Activated B cell treated with CpG ODN at 0.5 μM for 24 hours (primary cell): ENCODE measurements around the gene AKAP8L. TPM values are rescaled to one million over a fixed set of nuclear protein-coding genes. Genes with fewer than 3 reads are reported as not detected.

Experiments
- ATAC-seq: fragments of 200-7000 bp; cut with Tn5 transposase; one replicate; pipeline ENCODE4 v1.10.0; 2021; ENCODE audit warnings: low read depth, mild to moderate bottlenecking, moderate library complexity
- CTCF ChIA-PET: fragments of 350-600 bp; sonication (Branson Sonifier 250); formaldehyde crosslinking; loops from one replicate; lab custom pipeline; 2021; ENCODE audit warnings: antibody characterized with exemption; lab: Charles Lee
- POLR2A ChIA-PET: fragments of 350-600 bp; sonication (Branson Sonifier 250); formaldehyde crosslinking; loops from one replicate; lab custom pipeline; 2021; ENCODE audit warnings: antibody characterized with exemption; lab: Charles Lee
- DNase-seq: peaks from one replicate; pipeline ENCODE4 v3.0.0; 2022
- H3K27ac Mint-ChIP-seq: one replicate; pipeline ENCODE4 v1.8.0; 2020; ENCODE audit warnings: mixed read lengths
- H3K27me3 Mint-ChIP-seq: one replicate; pipeline ENCODE4 v1.8.0; 2021; ENCODE audit warnings: mixed read lengths
- H3K36me3 Mint-ChIP-seq: one replicate; pipeline ENCODE4 v1.8.0; 2021; ENCODE audit warnings: low read depth, mixed read lengths
- H3K4me1 Mint-ChIP-seq: one replicate; pipeline ENCODE4 v1.8.0; 2021; ENCODE audit warnings: mixed read lengths
- H3K4me3 Mint-ChIP-seq: one replicate; pipeline ENCODE4 v1.8.0; 2020; ENCODE audit warnings: mild to moderate bottlenecking, mixed read lengths
- H3K9me3 Mint-ChIP-seq: one replicate; pipeline ENCODE4 v1.8.0; 2020; ENCODE audit warnings: mixed read lengths
- intact Hi-C: fragments of 100-400 bp; cut with micrococcal nuclease; formaldehyde crosslinking; loops from one replicate; pipeline ENCODE4 v1.15.1; 2024
- total RNA-seq: library from RNA; stranded (reverse); gene quantifications from 2 replicates; pipeline ENCODE4 v1.2.3, GENCODE V29; 2022
- TF ChIP-seq, protein P1 (sequence below): fragments of 200-600 bp; IDR thresholded peaks from one replicate; pipeline ENCODE4 v1.8.0; 2022; ENCODE audit warnings: antibody characterized with exemption, mild to moderate bottlenecking

AKAP8L gene
- total RNA-seq, 1 donor from 2014 or later = 163 TPM

- H3K27ac Mint-ChIP-seq = no peak overlapping the region
- ChIA-PET POLR2A (interaction anchor here (0.6 to 0.7 kb wide), 2 partner anchors 27 to 739 kb away, joined by 3 to 4 read pairs; no protein-coding TSS in a partner anchor), CTCF (no interaction called here)
- TF ChIP-seq, protein P1, sequence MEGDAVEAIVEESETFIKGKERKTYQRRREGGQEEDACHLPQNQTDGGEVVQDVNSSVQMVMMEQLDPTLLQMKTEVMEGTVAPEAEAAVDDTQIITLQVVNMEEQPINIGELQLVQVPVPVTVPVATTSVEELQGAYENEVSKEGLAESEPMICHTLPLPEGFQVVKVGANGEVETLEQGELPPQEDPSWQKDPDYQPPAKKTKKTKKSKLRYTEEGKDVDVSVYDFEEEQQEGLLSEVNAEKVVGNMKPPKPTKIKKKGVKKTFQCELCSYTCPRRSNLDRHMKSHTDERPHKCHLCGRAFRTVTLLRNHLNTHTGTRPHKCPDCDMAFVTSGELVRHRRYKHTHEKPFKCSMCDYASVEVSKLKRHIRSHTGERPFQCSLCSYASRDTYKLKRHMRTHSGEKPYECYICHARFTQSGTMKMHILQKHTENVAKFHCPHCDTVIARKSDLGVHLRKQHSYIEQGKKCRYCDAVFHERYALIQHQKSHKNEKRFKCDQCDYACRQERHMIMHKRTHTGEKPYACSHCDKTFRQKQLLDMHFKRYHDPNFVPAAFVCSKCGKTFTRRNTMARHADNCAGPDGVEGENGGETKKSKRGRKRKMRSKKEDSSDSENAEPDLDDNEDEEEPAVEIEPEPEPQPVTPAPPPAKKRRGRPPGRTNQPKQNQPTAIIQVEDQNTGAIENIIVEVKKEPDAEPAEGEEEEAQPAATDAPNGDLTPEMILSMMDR = no peak
- peaks cover 81% of the 10 kb centered on the region for H3K36me3 Mint-ChIP-seq
- ATAC-seq = no peak
- intact Hi-C loops = no loop called here
- H3K9me3 Mint-ChIP-seq = no peaks in the 10 kb centered on the region
- peaks cover 6% of the 10 kb centered on the region for H3K4me1 Mint-ChIP-seq
- H3K27me3 Mint-ChIP-seq = no peaks in the 10 kb centered on the region
- DNase-seq = no peak
- no peak overlapping the region for H3K4me3 Mint-ChIP-seq
Measured at GRCh38 chr19:15371119-15371518, 47.7 kb downstream of the AKAP8L start.

GRCh38 chr19:15369594-15369891 is 49.2 kb downstream of the AKAP8L start:
- no peaks in the 10 kb centered on the region for H3K9me3 Mint-ChIP-seq
- no peak overlapping the region for H3K4me3 Mint-ChIP-seq
- peaks cover 91% of the 10 kb centered on the region for H3K36me3 Mint-ChIP-seq
- ChIA-PET POLR2A (interaction anchor here (1.0 kb wide), 1 partner anchor 10 kb away, joined by 3 read pairs; the partner anchor contains the start of gene AKAP8), CTCF (no interaction called here)
- intact Hi-C loops = no loop called here
- H3K4me1 Mint-ChIP-seq = no peaks in the 10 kb centered on the region
- no peaks in the 10 kb centered on the region for H3K27me3 Mint-ChIP-seq
- no peak overlapping the region for H3K27ac Mint-ChIP-seq
- DNase-seq = no peak
- TF ChIP-seq, protein P1 = no peak
- ATAC-seq = no peak

- no peak overlapping the region for H3K4me3 Mint-ChIP-seq
- intact Hi-C loops = no loop called here
- DNase-seq = no peak
- H3K9me3 Mint-ChIP-seq = no peaks in the 10 kb centered on the region
- no peak for ATAC-seq
- peaks cover 90% of the 10 kb centered on the region for H3K36me3 Mint-ChIP-seq
- TF ChIP-seq, protein P1 = no peak
- H3K27me3 Mint-ChIP-seq = no peaks in the 10 kb centered on the region
- H3K27ac Mint-ChIP-seq = no peak overlapping the region
- ChIA-PET POLR2A (interaction anchor here (1.0 to 1.6 kb wide), 2 partner anchors 10 kb away, joined by 3 to 7 read pairs; partner anchors contain the start of gene AKAP8), CTCF (no interaction called here)
- H3K4me1 Mint-ChIP-seq = no peaks in the 10 kb centered on the region
Measured at GRCh38 chr19:15368798-15369593, 49.8 kb downstream of the AKAP8L start.

DNA sequence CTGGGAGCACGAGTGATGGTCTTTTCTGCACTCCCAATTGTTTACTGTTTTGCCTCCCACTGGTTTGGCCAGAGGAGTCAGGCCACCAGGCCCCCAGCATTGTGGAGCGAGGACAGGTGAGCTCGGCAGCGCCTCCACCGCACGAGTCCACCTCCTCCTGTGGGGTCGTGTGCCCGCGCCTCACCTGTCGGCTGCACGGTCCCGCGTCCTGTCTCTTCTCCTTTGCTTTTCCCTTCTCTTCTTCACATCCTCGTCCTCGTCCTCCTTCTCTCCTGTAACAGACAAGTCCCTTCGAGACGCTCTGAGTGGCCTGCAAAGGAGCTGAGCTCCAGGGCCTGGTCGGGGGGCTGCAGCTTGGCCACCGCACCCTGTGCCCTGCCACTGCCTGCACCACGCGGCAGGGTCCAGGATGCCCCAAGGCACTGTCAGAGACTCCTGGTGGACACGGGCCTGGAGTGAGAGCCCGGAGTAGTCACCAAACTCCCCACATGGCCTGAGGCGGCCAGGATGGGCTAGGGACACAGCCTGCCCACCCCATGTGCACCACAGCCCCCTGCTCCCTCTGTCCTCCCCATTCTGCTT is 50.6 kb downstream of the AKAP8L start:
- DNase-seq (no peak), ATAC-seq (no peak)
- Mint-ChIP-seq H3K4me1 (no peaks in the 10 kb centered on the region), H3K27ac (no peak overlapping the region), H3K9me3 (no peaks in the 10 kb centered on the region), H3K27me3 (no peaks in the 10 kb centered on the region), H3K36me3 (peaks cover 86% of the 10 kb centered on the region), H3K4me3 (no peak overlapping the region)
- ChIA-PET CTCF (no interaction called here), POLR2A (interaction anchor here (1.6 kb wide), 1 partner anchor 11 kb away, joined by 7 read pairs; the partner anchor contains the start of gene AKAP8)
- intact Hi-C loops = no loop called here
- TF ChIP-seq, protein P1 = no peak

- Mint-ChIP-seq H3K27ac (no peak overlapping the region), H3K9me3 (no peaks in the 10 kb centered on the region), H3K4me3 (no peak overlapping the region), H3K36me3 (peaks cover 81% of the 10 kb centered on the region), H3K4me1 (no peaks in the 10 kb centered on the region), H3K27me3 (no peaks in the 10 kb centered on the region)
- intact Hi-C loops = no loop called here
- TF ChIP-seq, protein P1 = no peak
- ChIA-PET CTCF (no interaction called here), POLR2A (interaction anchor here (1.6 kb wide), 1 partner anchor 12 kb away, joined by 7 read pairs; the partner anchor contains the start of gene AKAP8)
- no peak for ATAC-seq
- no peak for DNase-seq
Measured at GRCh38 chr19:15367439-15367838, 51.3 kb downstream of the AKAP8L start.
